ENCODE results near the gene RNU4-1. TPM values are rescaled to one million over a fixed set of nuclear protein-coding genes. Genes with fewer than 3 reads are reported as not detected.
A peak's percentile ranks its signal among the peaks of the same experiment; 100 is the strongest.

RNU4-1 gene
- polyA plus RNA-seq (under 0.01 TPM in 2 of 3 replicates, not detected in the other), polyA minus RNA-seq (under 0.01 to 17,791 TPM (median under 0.01 TPM) in 3 replicates)
- polyA plus RNA-seq (2011; ENCODE audit: low read depth), result not detected
- not detected in 2 replicates for polyA plus RNA-seq (2011; cell fraction: cytosol; rRNA removed)
- under 0.01 TPM in 1 of 2 replicates, not detected in the other for polyA plus RNA-seq (2011; cell fraction: nucleus; rRNA removed)
- polyA plus RNA-seq (2012; ENCODE audit: low replicate concordance), result 71.2 TPM in 1 of 2 replicates, not detected in the other
- polyA minus RNA-seq (2011; cell fraction: cytosol; rRNA and poly(A)+ RNA removed), result 7,616 TPM
- under 0.01 TPM in 2 replicates for polyA minus RNA-seq (2011; cell fraction: nucleus; rRNA and poly(A)+ RNA removed)

DNA sequence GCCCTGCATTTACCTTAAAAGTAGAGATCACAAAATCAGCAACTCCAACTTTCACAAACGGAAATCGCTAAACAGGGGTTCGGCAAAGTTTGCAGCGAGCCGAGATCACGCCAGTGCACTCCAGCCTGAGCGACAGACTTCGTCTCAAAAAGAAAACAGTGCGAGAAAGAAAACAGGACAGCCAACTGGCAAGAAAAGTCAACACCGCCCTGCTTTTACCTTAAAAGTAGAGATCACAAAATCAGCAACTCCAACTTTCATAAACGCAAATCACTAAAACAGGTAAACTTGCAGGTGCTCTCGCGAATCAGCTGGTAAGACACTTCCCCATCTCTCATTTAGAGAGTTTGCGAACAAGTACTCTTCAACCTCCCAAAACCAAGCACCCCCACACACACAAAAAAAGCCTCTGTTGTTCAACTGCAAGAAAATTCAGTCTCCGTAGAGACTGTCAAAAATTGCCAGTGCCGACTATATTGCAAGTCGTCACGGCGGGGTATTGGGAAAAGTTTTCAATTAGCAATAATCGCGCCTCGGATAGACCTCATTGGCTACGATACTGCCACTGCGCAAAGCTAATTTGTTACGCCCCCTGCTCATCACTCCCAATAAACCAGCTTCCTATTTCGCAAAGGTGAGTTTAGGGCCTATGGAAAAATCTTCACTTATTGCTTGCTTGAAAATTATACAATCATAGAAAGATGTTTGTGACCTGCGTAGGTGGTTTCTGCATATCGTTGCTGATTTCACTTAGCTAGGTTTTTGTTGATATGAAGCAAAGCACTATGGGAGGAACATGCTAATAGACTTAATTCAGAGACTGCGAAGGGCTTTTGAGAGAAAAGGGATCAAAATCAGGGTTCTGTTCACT lies at the start of gene RNU4-1:
RNU4-1 (minus strand) TSS at position 577 of the 871 bp plus-strand sequence.
- Histone ChIP-seq H3K9me3 (ENCODE audit: control insufficient read depth, low read depth, low read length) (no peaks in the 10 kb centered on the region), H2AFZ (ENCODE audit: control insufficient read depth, low read length) (peak within 1 kb of the TSS; percentile 72), H3K4me3 (ENCODE audit: control insufficient read depth in 2 of 3, extremely low read depth in 1 of 3, insufficient read depth in 2 of 3, low read depth in 1 of 3, low read length in 3 of 3) (peak within 1 kb of the TSS; percentile 45 to 78 (median 73)), H3K9me1 (ENCODE audit: control insufficient read depth, extremely low read depth, insufficient read depth, low read length) (no peaks in the 10 kb centered on the region), H4K20me1 (ENCODE audit: control insufficient read depth, extremely low read depth, insufficient read depth, low read length) (no peaks in the 10 kb centered on the region), H3K4me1 (ENCODE audit: control insufficient read depth, extremely low read depth, insufficient read depth, low read length) (peaks cover 7% of the 10 kb centered on the region), H3K79me2 (ENCODE audit: control insufficient read depth, insufficient read depth, low read length) (no peaks in the 10 kb centered on the region), H3K36me3 (ENCODE audit: control insufficient read depth in 2 of 2, extremely low read depth in 1 of 2, insufficient read depth in 2 of 2, low read length in 2 of 2) (no peaks in the 10 kb centered on the region), H3K4me2 (ENCODE audit: control insufficient read depth, extremely low read depth, insufficient read depth, low read depth, low read length) (peak within 1 kb of the TSS; percentile 91), H3K27ac (ENCODE audit: control insufficient read depth, insufficient read depth, low read length) (peak within 1 kb of the TSS; percentile 100), H3K9ac (ENCODE audit: control insufficient read depth, extremely low read depth, insufficient read depth, low read length) (peak within 1 kb of the TSS; percentile 98), H3K27me3 (ENCODE audit: control insufficient read depth, extremely low read depth, insufficient read depth, low read length) (no peaks in the 10 kb centered on the region)
- dilution Hi-C loops (cut with MboI; ENCODE audit: extremely low pct_ligation_motif_present, low sequenced_read_pairs), result no loop called here
- DNase-seq (ENCODE audit: low read depth, low spot score), result peak; percentile 50
- TF ChIP-seq, protein P1, sequence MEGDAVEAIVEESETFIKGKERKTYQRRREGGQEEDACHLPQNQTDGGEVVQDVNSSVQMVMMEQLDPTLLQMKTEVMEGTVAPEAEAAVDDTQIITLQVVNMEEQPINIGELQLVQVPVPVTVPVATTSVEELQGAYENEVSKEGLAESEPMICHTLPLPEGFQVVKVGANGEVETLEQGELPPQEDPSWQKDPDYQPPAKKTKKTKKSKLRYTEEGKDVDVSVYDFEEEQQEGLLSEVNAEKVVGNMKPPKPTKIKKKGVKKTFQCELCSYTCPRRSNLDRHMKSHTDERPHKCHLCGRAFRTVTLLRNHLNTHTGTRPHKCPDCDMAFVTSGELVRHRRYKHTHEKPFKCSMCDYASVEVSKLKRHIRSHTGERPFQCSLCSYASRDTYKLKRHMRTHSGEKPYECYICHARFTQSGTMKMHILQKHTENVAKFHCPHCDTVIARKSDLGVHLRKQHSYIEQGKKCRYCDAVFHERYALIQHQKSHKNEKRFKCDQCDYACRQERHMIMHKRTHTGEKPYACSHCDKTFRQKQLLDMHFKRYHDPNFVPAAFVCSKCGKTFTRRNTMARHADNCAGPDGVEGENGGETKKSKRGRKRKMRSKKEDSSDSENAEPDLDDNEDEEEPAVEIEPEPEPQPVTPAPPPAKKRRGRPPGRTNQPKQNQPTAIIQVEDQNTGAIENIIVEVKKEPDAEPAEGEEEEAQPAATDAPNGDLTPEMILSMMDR (optimal IDR thresholded peaks at IDR 0.05 in 1 of 3, IDR thresholded peaks at IDR 0.05 in 1 of 3, conservative IDR thresholded peaks at IDR 0.05 in 1 of 3; ENCODE audit: extremely low read depth in 1 of 3, insufficient read depth in 2 of 3, low read length in 3 of 3), result no peak
- TF ChIP-seq EZH2 (IDR thresholded peaks at IDR 0.05; ENCODE audit: low read length), result no peak
- FAIRE-seq, result no peak

GRCh38 chr12:120342175-120343038 lies 49.4 kb upstream of the RNU4-1 start:
- FAIRE-seq, result no peak
- Histone ChIP-seq H4K20me1 (ENCODE audit: control insufficient read depth, extremely low read depth, insufficient read depth, low read length) (no peaks in the 10 kb centered on the region), H3K4me1 (ENCODE audit: control insufficient read depth, extremely low read depth, insufficient read depth, low read length) (no peaks in the 10 kb centered on the region), H3K9ac (ENCODE audit: control insufficient read depth, extremely low read depth, insufficient read depth, low read length) (no peak overlapping the region), H3K27me3 (ENCODE audit: control insufficient read depth, extremely low read depth, insufficient read depth, low read length) (no peaks in the 10 kb centered on the region), H3K4me2 (ENCODE audit: control insufficient read depth, extremely low read depth, insufficient read depth, low read depth, low read length) (no peak overlapping the region), H3K4me3 (ENCODE audit: control insufficient read depth in 2 of 3, extremely low read depth in 1 of 3, insufficient read depth in 2 of 3, low read depth in 1 of 3, low read length in 3 of 3) (no peak overlapping the region), H3K9me1 (ENCODE audit: control insufficient read depth, extremely low read depth, insufficient read depth, low read length) (no peaks in the 10 kb centered on the region), H3K9me3 (ENCODE audit: control insufficient read depth, low read depth, low read length) (no peaks in the 10 kb centered on the region), H3K79me2 (ENCODE audit: control insufficient read depth, insufficient read depth, low read length) (no peaks in the 10 kb centered on the region), H3K36me3 (ENCODE audit: control insufficient read depth in 2 of 2, extremely low read depth in 1 of 2, insufficient read depth in 2 of 2, low read length in 2 of 2) (no peaks in the 10 kb centered on the region), H3K27ac (ENCODE audit: control insufficient read depth, insufficient read depth, low read length) (no peak overlapping the region), H2AFZ (ENCODE audit: control insufficient read depth, low read length) (no peak overlapping the region)
- no peak for TF ChIP-seq EZH2 (IDR thresholded peaks at IDR 0.05; ENCODE audit: low read length)
- TF ChIP-seq, protein P1 (optimal IDR thresholded peaks at IDR 0.05 in 1 of 3, IDR thresholded peaks at IDR 0.05 in 1 of 3, conservative IDR thresholded peaks at IDR 0.05 in 1 of 3; ENCODE audit: extremely low read depth in 1 of 3, insufficient read depth in 2 of 3, low read length in 3 of 3), result no peak
- DNase-seq (ENCODE audit: low read depth, low spot score), result no peak
- dilution Hi-C loops (cut with MboI; ENCODE audit: extremely low pct_ligation_motif_present, low sequenced_read_pairs), result no loop called here

Data from keratinocyte (primary cell).